ENCODE results near the gene TNRC18. TPM values are rescaled to one million over a fixed set of nuclear protein-coding genes. Genes with fewer than 3 reads are reported as not detected.

Gene TNRC18
- total and polyA plus RNA-seq, 2 of the 8 experiments (the other 6 are each of a cell fraction or from before 2014, with no cell fraction given), result 1.7 to 8.6 TPM

GRCh38 chr7:5286933-5287332 lies 136.7 kb downstream of the TNRC18 start:
- Histone ChIP-seq H3K23me2 (ENCODE audit: low read depth, low read length) (peaks cover 5% of the 10 kb centered on the region; the same call in 1 of the 2 replicates), H2BK12ac (ENCODE audit: low read depth, low read length) (no peak overlapping the region), H2AK5ac (ENCODE audit: low read depth, low read length) (no peak overlapping the region), H2BK20ac (ENCODE audit: low read length) (no peak overlapping the region), H2BK120ac (replicated peaks; ENCODE audit: low read depth, low read length) (no peak overlapping the region), H3K18ac (ENCODE audit: extremely low read depth, low read length) (no peak overlapping the region), H3K23ac (ENCODE audit: insufficient read length) (no peak overlapping the region), H4K5ac (ENCODE audit: insufficient read length, low read depth, low read length) (no peak overlapping the region), H2BK15ac (ENCODE audit: low read length) (no peak overlapping the region), H3K9ac (replicated peaks in 1 of 4; ENCODE audit: extremely low read depth in 1 of 4, low read depth in 3 of 4, low read length in 3 of 4) (no peak overlapping the region), H3K14ac (ENCODE audit: insufficient read length) (no peak overlapping the region), H2AFZ (ENCODE audit: low read length) (no peak overlapping the region), H3K27me3 (replicated peaks in 1 of 4; ENCODE audit: control insufficient read depth in 3 of 4, extremely low read depth in 1 of 4, insufficient read depth in 3 of 4, low read length in 3 of 4) (peaks cover 0 to 16% (median 11%) of the 10 kb centered on the region in 4 experiments; a peak in 6 of 7 replicates), H3K4ac (replicated peaks; ENCODE audit: insufficient read length, low read depth, low read length) (no peak overlapping the region), H3K4me1 (replicated peaks in 1 of 4; ENCODE audit: control insufficient read depth in 3 of 4, insufficient read depth in 4 of 4, low read length in 3 of 4) (peaks cover 0 to 3% (median 1%) of the 10 kb centered on the region in 4 experiments; a peak in 4 of 7 replicates), H3K9me3 (ENCODE audit: insufficient read depth in 2 of 2, low read depth in 1 of 2, low read length in 1 of 2) (no peaks in the 10 kb centered on the region), H3K27ac (ENCODE audit: low read depth, low read length) (no peak overlapping the region), H3K4me3 (ENCODE audit: extremely low read depth in 1 of 4, insufficient read depth in 2 of 4, low read depth in 3 of 4, low read length in 4 of 4) (no peak overlapping the region), H2BK5ac (ENCODE audit: low read depth, low read length) (no peak overlapping the region), H3K79me1 (ENCODE audit: low read depth, low read length) (no peaks in the 10 kb centered on the region), H3K79me2 (ENCODE audit: control insufficient read depth in 1 of 2, insufficient read depth in 2 of 2, low read length in 2 of 2) (no peaks in the 10 kb centered on the region), H4K8ac (ENCODE audit: extremely low read depth, insufficient read depth, low read length) (no peak overlapping the region), H3K56ac (replicated peaks; ENCODE audit: insufficient read length, low read depth, low read length) (no peak overlapping the region), H4K91ac (replicated peaks; ENCODE audit: insufficient read length, low read length) (no peak overlapping the region), H3K36me3 (ENCODE audit: control insufficient read depth in 2 of 4, insufficient read depth in 4 of 4, low read length in 3 of 4) (peaks cover 0 to 4% (median 0%) of the 10 kb centered on the region in 4 experiments; a peak in 2 of 8 replicates), H4K20me1 (replicated peaks in 1 of 2; ENCODE audit: control insufficient read depth in 1 of 2, insufficient read depth in 2 of 2, low read length in 2 of 2) (peaks cover 0 to 1% of the 10 kb centered on the region in 2 experiments), H3K4me2 (ENCODE audit: insufficient read depth in 1 of 2, low read depth in 2 of 2, low read length in 2 of 2) (no peak overlapping the region)
- CTCF ChIA-PET (ENCODE audit: partially characterized antibody), result no interaction called here
- 94% methylated on average over 8 of the region's 9 CpGs; no CpG with 5 or more reads in 1 of the 2 experiments for WGBS, 2 experiments (ENCODE audit: extremely low coverage in 1 of 2, insufficient coverage in 1 of 2, insufficient read length in 1 of 2, insufficient replicate concordance in 2 of 2, low coverage in 1 of 2, low lambda C conversion rate in 2 of 2, missing lambda C conversion rate in 1 of 2)
- DNase-seq (ENCODE audit: low read depth in 1 of 2, low spot score in 2 of 2) (no peak), FAIRE-seq (no peak)
- POLR2A ChIA-PET (ENCODE audit: partially characterized antibody), result no interaction called here
- no peak for TF ChIP-seq ATF3 (IDR thresholded peaks at IDR 0.05; ENCODE audit: insufficient read depth, low read depth, low read length)
- no peak for TF ChIP-seq BRCA1 (IDR thresholded peaks at IDR 0.05; ENCODE audit: low read depth, low read length)
- TF ChIP-seq EP300 (IDR thresholded peaks at IDR 0.05; ENCODE audit: borderline replicate concordance in 1 of 2, low read depth in 2 of 2, low read length in 2 of 2), result no peak
